GM23338 (cell line): ENCODE data around the gene TRNAU1AP. TPM values are rescaled to one million over a fixed set of nuclear protein-coding genes. Genes with fewer than 3 reads are reported as not detected.

Experiments
- ATAC-seq: fragments of 200-7000 bp; cut with Tn5 transposase; 3 replicates; pipeline ENCODE4 v1.9.1; 2020
- DNase-seq: peaks from one replicate; pipeline ENCODE4 v3.0.0-alpha.2; 2015; ENCODE audit warnings: low spot score
- H2AFZ ChIP-seq: fragments of 200-600 bp; sonication (generic); 2 replicates; pipeline ENCODE4 v1.8.0; 2016; ENCODE audit warnings: antibody characterized with exemption, mild to moderate bottlenecking, moderate library complexity
- H3F3A ChIP-seq: fragments of 200-600 bp; sonication (generic); replicated peaks from 2 replicates; pipeline ENCODE4 v1.8.0; 2017; ENCODE audit warnings: antibody characterized with exemption, mixed run types, low read depth
- H3K27ac ChIP-seq: fragments of 200-600 bp; sonication (generic); 2 replicates; pipeline ENCODE4 v1.6.1; 2016; ENCODE audit warnings: low read depth
- H3K27me3 ChIP-seq: fragments of 200-600 bp; sonication (generic); 2 replicates; pipeline ENCODE4 v1.8.0; 2016; ENCODE audit warnings: mild to moderate bottlenecking, mixed run types, moderate library complexity; ENCODE audit not compliant: insufficient read depth
- H3K36me3 ChIP-seq: fragments of 200-600 bp; sonication (generic); 2 replicates; pipeline ENCODE4 v1.8.0; 2016; ENCODE audit warnings: mild to moderate bottlenecking; ENCODE audit not compliant: insufficient read depth
- H3K4me1 ChIP-seq: fragments of 200-600 bp; sonication (generic); 2 replicates; pipeline ENCODE4 v1.8.0; 2016; ENCODE audit warnings: mild to moderate bottlenecking, moderate library complexity; ENCODE audit not compliant: insufficient read depth
- H3K4me2 ChIP-seq: fragments of 200-600 bp; sonication (generic); 2 replicates; pipeline ENCODE4 v1.7.1; 2017; ENCODE audit warnings: mixed run types
- H3K4me3 ChIP-seq: fragments of 200-600 bp; sonication (generic); 2 replicates; pipeline ENCODE4 v1.6.1; 2016; ENCODE audit warnings: mixed run types
- H3K79me2 ChIP-seq: fragments of 200-600 bp; sonication (generic); replicated peaks from 2 replicates; pipeline ENCODE4 v1.8.0; 2017; ENCODE audit warnings: mild to moderate bottlenecking; ENCODE audit not compliant: insufficient read depth
- H3K9me2 ChIP-seq: fragments of 200-600 bp; sonication (generic); 2 replicates; pipeline ENCODE4 v1.8.0; 2017; ENCODE audit not compliant: insufficient read depth
- H4K20me1 ChIP-seq: fragments of 200-600 bp; sonication (generic); replicated peaks from 2 replicates; pipeline ENCODE4 v1.8.0; 2017; ENCODE audit warnings: mild to moderate bottlenecking; ENCODE audit not compliant: insufficient read depth
- H3K27ac Mint-ChIP-seq: 2 replicates; pipeline ENCODE4 v1.8.0; 2020; ENCODE audit warnings: inconsistent platforms, mild to moderate bottlenecking, moderate library complexity, mixed read lengths
- H3K27me3 Mint-ChIP-seq: 3 replicates; pipeline ENCODE4 v1.8.0; 2022; ENCODE audit warnings: low read depth, mild to moderate bottlenecking, moderate library complexity, mixed read lengths, inconsistent platforms; ENCODE audit not compliant: insufficient read depth, poor library complexity
- H3K36me3 Mint-ChIP-seq: 3 replicates; pipeline ENCODE4 v1.8.0; 2021; ENCODE audit warnings: low read depth, mild to moderate bottlenecking, inconsistent platforms, moderate library complexity, mixed read lengths
- H3K4me1 Mint-ChIP-seq: 3 replicates; pipeline ENCODE4 v1.8.0; 2020; ENCODE audit warnings: mild to moderate bottlenecking, inconsistent platforms, mixed read lengths
- H3K4me3 Mint-ChIP-seq: 3 replicates; pipeline ENCODE4 v1.8.0; 2021; ENCODE audit warnings: moderate library complexity, mild to moderate bottlenecking, inconsistent platforms, mixed read lengths
- H3K9me3 Mint-ChIP-seq: 3 replicates; pipeline ENCODE4 v1.8.0; 2020; ENCODE audit warnings: moderate library complexity, mild to moderate bottlenecking, inconsistent platforms, mixed read lengths
- CREB1 ChIP-seq: fragments of 250-450 bp; sonication (Bioruptor Pico); IDR thresholded peaks from 2 replicates; pipeline ENCODE4 v1.5.0; 2020; ENCODE audit warnings: low read depth, mild to moderate bottlenecking, moderate library complexity
- CTCF ChIP-seq, 2 experiments: fragments of 200-600 bp in 1 of 2; sonication (generic) in 1 of 2; conservative IDR thresholded peaks; 2 replicates each; pipeline versions ENCODE4 v1.5.1 to v1.6.1; 2016 to 2017; ENCODE audit warnings: antibody characterized with exemption in 2 of 2, low read depth in 2 of 2, mild to moderate bottlenecking in 2 of 2, moderate library complexity in 1 of 2
- EZH2phosphoT487 ChIP-seq: fragments of 200-600 bp; sonication (generic); IDR thresholded peaks from one replicate; pipeline ENCODE4 v1.8.1; 2018; ENCODE audit warnings: antibody characterized with exemption; ENCODE audit not compliant: unreplicated experiment
- JUNB ChIP-seq: IDR thresholded peaks from one replicate; pipeline ENCODE4 v1.6.1; 2016; ENCODE audit warnings: antibody characterized with exemption; ENCODE audit not compliant: unreplicated experiment
- NANOG ChIP-seq: IDR thresholded peaks from 2 replicates; pipeline ENCODE4 v1.6.1; 2016; ENCODE audit warnings: antibody characterized with exemption, borderline replicate concordance
- POLR2AphosphoS5 ChIP-seq: IDR thresholded peaks from 2 replicates; pipeline ENCODE4 v1.6.1; 2016; ENCODE audit warnings: antibody characterized with exemption, low read depth
- REST ChIP-seq: IDR thresholded peaks from one replicate; pipeline ENCODE4 v1.6.1; 2018; ENCODE audit warnings: antibody characterized with exemption; ENCODE audit not compliant: unreplicated experiment
- STAT1 ChIP-seq: IDR thresholded peaks from one replicate; pipeline ENCODE4 v1.6.1; 2016; ENCODE audit warnings: antibody characterized with exemption; ENCODE audit not compliant: unreplicated experiment
- ZNF114 ChIP-seq: fragments of 250-450 bp; sonication (Bioruptor Pico); IDR thresholded peaks from 2 replicates; pipeline ENCODE4 v1.5.0; 2020; ENCODE audit warnings: mild to moderate bottlenecking, moderate library complexity
- polyA plus RNA-seq: library from polyadenylated mRNA; unstranded; fragments of >200 nt; fragmentation: Nextera tagmentation; extraction: Ambion mirVana; gene quantifications from 2 replicates; pipeline ENCODE4 v1.2.1, GENCODE V29; 2016
- total RNA-seq: library from RNA; depleted of rRNA; stranded (reverse); fragments of >200 nt; shearing (Covaris generic); gene quantifications from 2 replicates; pipeline ENCODE4 v1.2.3, GENCODE V29; 2014
- TF ChIP-seq, protein P1 (sequence below): IDR thresholded peaks from 2 replicates; pipeline ENCODE4 v1.6.1; 2016; ENCODE audit warnings: antibody characterized with exemption

The TRNAU1AP gene
- total and polyA plus RNA-seq, 2 experiments from 2014 or later, result 20.3 to 42.1 TPM

GRCh38 chr1:28560886-28561285, 8.0 kb downstream of the TRNAU1AP start (continued):
- no peak for TF ChIP-seq POLR2AphosphoS5
- TF ChIP-seq STAT1, result no peak
- TF ChIP-seq NANOG, result no peak
- no peak for TF ChIP-seq CREB1
- no peak for TF ChIP-seq EZH2phosphoT487

DNA sequence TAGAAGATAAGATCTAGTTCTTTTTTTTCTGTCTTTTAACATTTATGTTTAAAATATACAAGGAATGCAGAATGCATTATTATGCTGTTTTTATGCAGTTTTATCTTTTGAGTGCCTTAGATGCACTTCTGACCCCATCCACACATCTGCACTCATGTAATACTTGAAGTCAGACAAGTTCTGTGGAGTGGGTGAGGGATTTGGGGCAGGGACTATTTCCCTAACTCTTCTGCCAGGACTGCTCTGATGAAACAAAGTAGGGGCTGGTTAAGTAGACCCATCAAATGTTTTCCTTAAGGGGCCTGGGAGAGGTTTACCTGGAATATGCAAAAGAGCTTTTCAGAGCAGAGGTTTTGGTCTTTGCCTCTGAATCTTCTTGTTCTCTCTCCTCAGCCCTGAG, 11.4 kb downstream of the TRNAU1AP start:
- Histone ChIP-seq H3K4me3 (no peak overlapping the region), H4K20me1 (no peaks in the 10 kb centered on the region; the same call in 1 of the 2 replicates), H3K9me2 (no peaks in the 10 kb centered on the region), H3K4me2 (no peak overlapping the region), H3K27me3 (no peaks in the 10 kb centered on the region), H2AFZ (no peak overlapping the region), H3K79me2 (no peaks in the 10 kb centered on the region), H3K36me3 (peaks cover 26% of the 10 kb centered on the region), H3F3A (peaks cover 3% of the 10 kb centered on the region; the same call in 1 of the 2 replicates), H3K27ac (no peak overlapping the region), H3K4me1 (no peaks in the 10 kb centered on the region)
- Mint-ChIP-seq H3K36me3 (peaks cover 69% of the 10 kb centered on the region), H3K27ac (no peak overlapping the region), H3K9me3 (no peaks in the 10 kb centered on the region), H3K27me3 (peaks cover 4% of the 10 kb centered on the region), H3K4me1 (no peaks in the 10 kb centered on the region), H3K4me3 (no peak overlapping the region)
- no peak for ATAC-seq
- TF ChIP-seq JUNB, result no peak
- TF ChIP-seq REST, result no peak
- TF ChIP-seq CTCF (conservative IDR thresholded peaks at IDR 0.05; ENCODE audit: low read depth in 2 of 2), result no peak
- no peak for TF ChIP-seq ZNF114 (CRISPR knock-in tag)
- DNase-seq, result no peak

GRCh38 chr1:28565040-28565439, 12.2 kb downstream of the TRNAU1AP start:
- DNase-seq (no peak), ATAC-seq (no peak)
- Mint-ChIP-seq H3K27me3 (peaks cover 4% of the 10 kb centered on the region), H3K9me3 (no peaks in the 10 kb centered on the region), H3K4me1 (no peaks in the 10 kb centered on the region), H3K36me3 (peaks cover 62% of the 10 kb centered on the region), H3K4me3 (no peak overlapping the region), H3K27ac (no peak overlapping the region)
- Histone ChIP-seq H3K27ac (no peak overlapping the region), H3K27me3 (no peaks in the 10 kb centered on the region), H3K36me3 (peaks cover 20% of the 10 kb centered on the region), H3K4me1 (no peaks in the 10 kb centered on the region), H3K9me2 (no peaks in the 10 kb centered on the region), H3K4me3 (no peak overlapping the region), H3F3A (peaks cover 3% of the 10 kb centered on the region; the same call in 1 of the 2 replicates), H4K20me1 (no peaks in the 10 kb centered on the region; the same call in 1 of the 2 replicates), H3K4me2 (no peak overlapping the region), H3K79me2 (no peaks in the 10 kb centered on the region), H2AFZ (no peak overlapping the region)
- TF ChIP-seq ZNF114 (CRISPR knock-in tag) (no peak), EZH2phosphoT487 (no peak), POLR2AphosphoS5 (no peak)
- TF ChIP-seq, protein P1, sequence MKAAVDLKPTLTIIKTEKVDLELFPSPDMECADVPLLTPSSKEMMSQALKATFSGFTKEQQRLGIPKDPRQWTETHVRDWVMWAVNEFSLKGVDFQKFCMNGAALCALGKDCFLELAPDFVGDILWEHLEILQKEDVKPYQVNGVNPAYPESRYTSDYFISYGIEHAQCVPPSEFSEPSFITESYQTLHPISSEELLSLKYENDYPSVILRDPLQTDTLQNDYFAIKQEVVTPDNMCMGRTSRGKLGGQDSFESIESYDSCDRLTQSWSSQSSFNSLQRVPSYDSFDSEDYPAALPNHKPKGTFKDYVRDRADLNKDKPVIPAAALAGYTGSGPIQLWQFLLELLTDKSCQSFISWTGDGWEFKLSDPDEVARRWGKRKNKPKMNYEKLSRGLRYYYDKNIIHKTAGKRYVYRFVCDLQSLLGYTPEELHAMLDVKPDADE, result no peak
